ENCODE data around the gene TMEM43.

- TF ChIP-seq CTCF (IDR thresholded peaks at IDR 0.05) = no peak
- no peak for TF ChIP-seq POLR2A (IDR thresholded peaks at IDR 0.05)
Measured at GRCh38 chr3:14147066-14147435, 22.2 kb downstream of the TMEM43 start.
